OCI-M2 (cell line): ENCODE data around the gene CNTN4.

Experiments
- DNase-seq: peaks from one replicate; lab custom pipeline; 2025; ENCODE audit not compliant: unreplicated experiment; lab: John Stamatoyannopoulos, UW

CNTN4 gene

GRCh38 chr3:2261747-2262146 lies 163.1 kb downstream of the CNTN4 start:
- no peak for DNase-seq

DNA sequence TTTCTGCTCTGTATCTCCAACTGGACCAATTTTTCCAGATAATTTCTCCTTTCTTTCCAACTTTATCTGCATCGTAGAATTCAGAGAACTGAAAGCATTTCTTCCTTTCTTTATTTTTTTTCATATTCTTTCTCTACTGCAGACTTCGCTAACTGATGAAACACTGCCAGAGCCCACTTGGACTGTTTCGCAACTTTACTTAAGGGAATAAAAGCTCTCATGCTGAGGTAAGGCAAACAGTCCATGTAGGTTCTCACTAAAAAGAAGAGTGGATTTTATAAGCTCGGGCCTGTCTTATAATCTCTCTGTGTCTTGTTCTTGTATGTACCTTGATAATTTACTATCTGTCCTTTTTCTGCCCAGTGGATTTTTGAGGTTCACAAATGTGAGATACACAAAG lies 163.5 kb downstream of the CNTN4 start:
- no peak for DNase-seq

DNA sequence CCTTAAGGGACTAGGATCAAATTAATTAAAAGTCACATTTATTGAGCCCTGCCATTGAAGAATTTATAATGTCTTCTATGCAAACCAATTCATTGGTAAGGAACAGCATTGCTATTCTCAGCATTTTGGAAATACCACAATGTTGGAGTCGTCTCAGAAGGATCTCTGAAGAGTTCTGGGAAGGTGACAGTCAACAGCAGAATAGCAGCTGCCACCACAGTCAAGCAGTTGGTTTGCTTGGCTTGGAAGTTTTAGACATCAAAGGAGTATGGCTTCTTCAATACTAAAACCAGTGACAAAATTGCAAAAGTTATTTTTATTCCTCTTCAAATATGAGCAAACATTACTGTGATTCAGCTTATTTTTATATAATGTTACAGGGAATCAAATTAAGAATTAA lies 167.9 kb downstream of the CNTN4 start:
- DNase-seq: no peak

DNA sequence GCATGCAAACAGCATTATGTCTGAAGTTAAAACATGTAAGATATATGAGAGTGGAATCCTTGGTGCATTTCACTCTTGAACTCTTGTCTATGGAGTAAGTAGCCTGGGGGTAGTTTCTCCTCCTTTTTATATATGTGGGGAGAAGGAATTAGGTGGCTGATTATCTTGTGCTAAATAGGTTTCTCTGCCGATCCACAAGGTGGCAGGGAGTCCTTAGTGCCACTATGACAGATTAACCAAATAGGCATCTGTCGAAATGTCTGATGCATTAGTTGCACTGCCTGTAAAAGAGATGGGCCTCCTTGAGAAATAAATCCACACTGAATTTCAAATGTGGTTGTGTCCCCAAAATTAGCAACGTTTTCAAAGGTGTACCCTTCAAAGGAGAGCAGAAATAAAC lies 170.1 kb downstream of the CNTN4 start:
- no peak for DNase-seq

DNA sequence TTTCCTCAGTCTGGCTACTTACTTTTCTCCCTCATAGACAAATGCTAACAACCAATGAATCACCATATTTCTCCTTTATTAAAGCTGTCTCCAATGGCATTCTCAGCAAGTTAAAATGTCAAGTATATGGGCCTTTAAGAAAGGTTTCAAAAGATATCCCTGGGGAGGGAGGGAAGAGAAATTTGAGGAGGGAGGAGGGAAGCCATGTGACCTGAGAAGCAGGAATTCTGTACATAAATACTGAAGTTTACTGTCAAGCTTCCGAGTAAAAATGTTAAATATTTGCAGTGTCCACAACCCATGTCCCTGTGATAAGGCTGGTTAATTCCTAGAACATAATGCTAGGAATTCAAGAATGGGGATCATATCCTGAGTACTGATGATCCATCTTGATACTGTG lies 175.9 kb downstream of the CNTN4 start:
- no peak for DNase-seq

- DNase-seq: no peak
Measured at GRCh38 chr3:2283818-2284217, 185.2 kb downstream of the CNTN4 start.

- DNase-seq: no peak
Measured at GRCh38 chr3:2300938-2301337, 202.3 kb downstream of the CNTN4 start.

DNA sequence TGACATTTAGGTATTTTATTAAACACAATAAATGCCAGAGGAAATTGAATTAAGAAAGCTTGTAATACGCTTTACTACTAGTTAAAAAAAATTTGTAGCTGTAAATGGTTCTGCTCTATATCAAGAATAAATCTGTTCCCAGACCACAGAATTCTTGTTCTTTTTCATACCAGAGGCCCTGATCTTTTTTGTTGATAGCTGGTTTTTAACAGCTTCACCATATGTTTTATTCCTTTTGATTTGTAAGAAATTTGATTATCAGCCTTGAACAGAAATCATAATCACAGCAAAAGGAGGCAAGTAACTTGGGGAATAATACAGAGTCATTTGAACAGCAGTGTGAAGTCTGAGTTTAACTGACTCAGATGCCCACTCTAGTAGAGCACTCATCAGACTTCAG lies 202.7 kb downstream of the CNTN4 start:
- DNase-seq: no peak

DNA sequence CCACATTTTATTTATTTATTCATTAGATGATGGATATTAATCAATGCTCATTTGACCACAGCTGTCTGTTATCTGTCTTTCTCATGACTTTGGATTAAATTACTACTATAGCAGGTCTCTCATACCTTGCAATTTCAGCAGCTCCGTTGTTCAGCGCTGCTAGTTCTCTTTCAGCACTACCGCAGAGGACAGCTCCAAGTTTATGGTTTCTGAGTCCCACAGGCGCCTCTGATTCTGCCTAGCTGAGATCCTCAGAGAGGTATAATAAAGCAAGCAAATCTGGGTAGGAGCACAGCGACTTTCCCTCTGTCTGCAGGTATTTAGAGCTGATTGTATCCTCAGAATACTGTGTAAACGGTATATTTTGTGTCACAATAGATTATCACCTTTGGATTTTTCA lies 204.9 kb downstream of the CNTN4 start:
- no peak for DNase-seq

- DNase-seq: no peak
Measured at GRCh38 chr3:2311022-2311421, 212.4 kb downstream of the CNTN4 start.

DNA sequence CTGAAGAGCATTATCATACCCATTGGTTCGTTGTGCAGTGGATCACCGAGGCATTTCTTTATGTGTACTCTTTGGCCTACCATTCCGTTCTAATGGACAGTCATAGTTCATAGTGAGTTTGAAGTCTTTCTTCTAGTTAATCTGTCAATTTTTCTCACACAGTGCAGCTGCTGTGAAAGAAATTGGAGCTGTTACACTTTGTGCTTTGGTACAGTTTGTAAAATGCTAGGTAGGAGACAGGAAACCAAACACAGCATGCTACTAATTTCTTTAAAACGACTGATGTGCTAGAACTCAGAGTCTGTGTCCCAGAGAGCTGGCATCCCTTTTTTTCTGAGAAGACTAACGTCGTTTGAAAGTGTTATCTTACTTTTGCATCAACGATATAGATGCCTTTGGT lies 218.9 kb downstream of the CNTN4 start:
- DNase-seq: no peak

- DNase-seq: no peak
Measured at GRCh38 chr3:2334921-2335320, 236.3 kb downstream of the CNTN4 start.

GRCh38 chr3:2343031-2343682 lies 244.5 kb downstream of the CNTN4 start:
- no peak for DNase-seq

GRCh38 chr3:2352134-2352762 lies 253.6 kb downstream of the CNTN4 start:
- DNase-seq: no peak

DNA sequence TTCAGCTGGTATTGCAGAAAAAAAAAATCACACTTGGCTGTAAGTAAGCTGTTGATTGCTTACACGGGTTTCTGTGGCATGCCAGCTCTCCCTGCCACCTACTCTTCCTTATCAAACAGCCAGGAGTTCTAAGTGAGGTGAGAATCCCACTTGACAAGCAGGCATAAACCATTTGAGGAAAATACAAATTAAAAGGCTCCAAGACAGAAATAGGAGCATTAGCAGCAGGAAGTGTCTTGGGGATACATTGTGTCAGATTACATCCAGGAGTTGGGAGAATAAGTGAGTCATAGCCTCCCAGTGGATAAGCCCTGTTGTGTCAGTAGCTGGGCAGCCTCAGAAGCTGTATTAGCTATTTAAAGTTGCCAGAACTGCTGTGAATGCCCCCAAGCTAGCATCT lies 256.0 kb downstream of the CNTN4 start:
- DNase-seq: no peak

- no peak for DNase-seq
Measured at GRCh38 chr3:2356298-2356950, 257.8 kb downstream of the CNTN4 start.

- DNase-seq: no peak
Measured at GRCh38 chr3:2360815-2361214, 262.1 kb downstream of the CNTN4 start.

- DNase-seq: no peak
Measured at GRCh38 chr3:2362122-2362521, 263.5 kb downstream of the CNTN4 start.

DNA sequence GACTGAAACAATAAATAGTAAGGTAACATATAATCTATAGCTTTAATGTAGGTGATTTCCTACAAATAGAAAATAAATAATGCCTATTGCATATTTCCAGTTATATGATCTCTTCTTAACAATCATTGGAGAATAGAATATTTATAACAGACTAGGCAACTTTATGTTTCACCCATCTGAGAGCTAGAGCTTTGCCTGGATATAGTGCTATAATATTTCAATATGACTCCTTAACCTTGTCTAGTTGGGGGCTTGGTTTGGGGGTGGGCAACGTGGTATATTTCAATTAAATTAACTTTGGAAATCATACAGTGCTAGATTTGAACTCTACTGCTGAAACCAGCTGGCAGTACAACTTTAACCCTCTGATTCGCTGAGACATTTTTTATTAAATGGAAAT lies 265.2 kb downstream of the CNTN4 start:
- DNase-seq: no peak

DNA sequence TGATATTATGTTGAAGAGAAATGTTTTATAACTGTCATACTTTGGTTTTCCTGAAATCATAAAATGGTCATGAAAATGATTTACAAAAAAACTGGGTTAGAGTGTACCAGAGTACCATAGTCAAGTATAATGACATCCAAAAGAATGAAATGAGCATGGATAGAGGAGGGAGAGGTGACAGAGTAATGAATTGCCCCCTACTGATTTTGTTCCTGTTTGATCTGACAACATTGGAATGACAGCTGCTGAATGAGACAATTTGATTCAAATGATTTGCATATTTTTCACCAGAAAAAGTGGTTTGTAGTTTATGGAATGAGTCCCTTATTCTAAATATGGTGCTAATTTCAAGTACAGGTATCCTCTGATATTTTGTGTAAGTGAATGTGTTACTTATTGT lies 271.7 kb downstream of the CNTN4 start:
- DNase-seq: no peak

DNA sequence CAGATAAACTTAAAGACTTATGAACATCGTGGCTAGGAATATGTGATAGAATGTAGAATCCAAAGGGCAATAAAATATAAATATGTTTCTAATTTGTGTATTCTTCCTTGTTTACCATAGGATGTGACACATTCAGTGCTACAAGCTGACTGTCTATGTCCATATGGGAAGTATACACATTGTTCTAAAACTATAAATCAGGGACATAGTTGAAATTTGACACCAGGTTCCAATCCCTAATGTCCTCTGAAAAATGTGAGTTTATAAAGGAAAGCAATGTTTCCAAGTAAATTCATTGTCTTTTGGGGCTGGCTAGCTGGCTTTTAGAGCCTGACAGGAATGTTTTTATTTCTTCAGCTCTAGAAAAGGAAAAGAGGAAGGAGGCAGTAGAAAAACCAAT lies 273.6 kb downstream of the CNTN4 start:
- DNase-seq: no peak

DNA sequence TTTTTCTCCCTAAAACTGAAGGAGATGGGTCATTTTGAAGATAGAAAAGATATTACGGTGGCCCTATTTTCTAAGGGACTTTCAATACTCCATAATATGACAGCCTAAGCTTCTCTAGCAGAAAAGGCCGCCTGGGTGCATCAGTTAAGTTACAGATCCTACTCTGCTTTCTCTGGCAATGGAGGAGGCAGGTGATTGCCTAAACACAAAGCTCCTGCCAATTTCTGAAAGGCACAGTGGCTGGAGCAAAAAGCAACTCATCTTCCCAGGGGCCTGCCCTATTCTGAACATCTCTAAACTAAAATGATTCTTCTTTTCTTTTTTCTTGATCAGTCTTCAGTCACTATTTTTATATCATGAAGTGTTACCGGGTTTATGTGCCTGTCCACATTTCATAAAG lies 276.7 kb downstream of the CNTN4 start:
- DNase-seq: no peak

GRCh38 chr3:2377281-2377680 lies 278.6 kb downstream of the CNTN4 start:
- no peak for DNase-seq
